K562 (cell line): ENCODE data around the gene MYO18A. TPM values are rescaled to one million over a fixed set of nuclear protein-coding genes. Genes with fewer than 3 reads are reported as not detected.
A peak's percentile ranks its signal among the peaks of the same experiment; 100 is the strongest.

Source experiments
- ARID1B ChIP-seq: fragments of 450-650 bp; IDR thresholded peaks from 2 replicates; pipeline ENCODE4 v1.6.1; 2016; ENCODE audit warnings: antibody characterized with exemption, mild to moderate bottlenecking, inconsistent platforms
- BRCA1 ChIP-seq, 2 experiments: fragments of 450-650 bp in 1 of 2; sonication (generic) in 1 of 2; formaldehyde crosslinking in 1 of 2; IDR thresholded peaks; 2 replicates each; pipeline versions ENCODE4 v1.5.0 to v1.6.1; 2017 to 2020; ENCODE audit warnings: mild to moderate bottlenecking in 1 of 2, missing genetic modification reagents in 1 of 2
- DDX20 ChIP-seq: fragments of 450-650 bp; IDR thresholded peaks from 2 replicates; pipeline ENCODE4 v1.6.1; 2016; ENCODE audit warnings: missing genetic modification characterization, low read depth, mild to moderate bottlenecking, missing compliant biosample characterization, moderate library complexity
- EZH2 ChIP-seq: IDR thresholded peaks from 2 replicates; pipeline ENCODE4 v1.6.1; 2012; ENCODE audit warnings: low read depth, mild to moderate bottlenecking, inconsistent platforms, low read length, borderline replicate concordance
- FOXA3 ChIP-seq, 2 experiments: fragments of 450-650 bp in 1 of 2; sonication (generic) in 1 of 2; formaldehyde crosslinking; IDR thresholded peaks in 1 of 2; conservative IDR thresholded peaks in 1 of 2; 2 replicates each; pipeline versions ENCODE4 v1.4.0 to v1.8.0; 2020 to 2022; ENCODE audit warnings: mild to moderate bottlenecking in 2 of 2, missing genetic modification reagents in 1 of 2
- FOXJ2 ChIP-seq: fragments of 200-800 bp; sonication (Bioruptor generic); IDR thresholded peaks from 2 replicates; pipeline ENCODE4 v1.6.1; 2016; ENCODE audit warnings: missing genetic modification characterization, missing compliant biosample characterization
- HNRNPL ChIP-seq: fragments of 200-400 bp; formaldehyde crosslinking; IDR thresholded peaks from 2 replicates; pipeline ENCODE4 v1.6.1; 2017; ENCODE audit warnings: low read depth, mild to moderate bottlenecking, low read length
- IRF2 ChIP-seq: sonication (generic); formaldehyde crosslinking; IDR thresholded peaks from 2 replicates; pipeline ENCODE4 v1.8.1; 2022; ENCODE audit warnings: mild to moderate bottlenecking, missing genetic modification reagents
- KDM5B ChIP-seq: fragments of 200-600 bp; sonication (generic); IDR thresholded peaks from 2 replicates; pipeline ENCODE4 v1.6.1; 2012; ENCODE audit warnings: low read depth, mild to moderate bottlenecking, moderate library complexity, low read length, control low read depth, inconsistent platforms; ENCODE audit not compliant: insufficient replicate concordance
- KHSRP ChIP-seq: fragments of 450-650 bp; IDR thresholded peaks from 2 replicates; pipeline ENCODE4 v1.6.1; 2017
- MCM5 ChIP-seq: fragments of 450-650 bp; IDR thresholded peaks from 2 replicates; pipeline ENCODE4 v1.6.1; 2016; ENCODE audit warnings: low read depth
- NCOA1 ChIP-seq: fragments of 450-650 bp; IDR thresholded peaks from 2 replicates; pipeline ENCODE4 v1.6.1; 2016; ENCODE audit warnings: low read depth
- RB1 ChIP-seq: fragments of 450-650 bp; IDR thresholded peaks from 2 replicates; pipeline ENCODE4 v1.6.1; 2017; ENCODE audit warnings: low read depth, mild to moderate bottlenecking
- SMARCE1 ChIP-seq: fragments of 450-650 bp; IDR thresholded peaks from 2 replicates; pipeline ENCODE4 v1.7.1; 2016; ENCODE audit warnings: mild to moderate bottlenecking
- SNRNP70 ChIP-seq: fragments of 200-400 bp; formaldehyde crosslinking; optimal IDR thresholded peaks from 2 replicates; pipeline ENCODE3; 2017; ENCODE audit warnings: low read depth, low read length
- SREBF1 ChIP-seq: fragments of 150-350 bp; IDR thresholded peaks from 2 replicates; pipeline ENCODE4 v1.6.1; 2014; ENCODE audit warnings: antibody characterized with exemption, low read depth, low read length, borderline replicate concordance
- TFAM ChIP-seq: fragments of 250-450 bp; sonication (Bioruptor Pico); conservative IDR thresholded peaks from 2 replicates; pipeline ENCODE4 v1.5.0; 2021; ENCODE audit warnings: mild to moderate bottlenecking, moderate library complexity
- ZNF57 ChIP-seq: fragments of 450-650 bp; formaldehyde crosslinking; IDR thresholded peaks from 2 replicates; pipeline ENCODE4 v1.4.0; 2020; ENCODE audit warnings: mild to moderate bottlenecking, moderate library complexity
- ZNF695 ChIP-seq: fragments of 450-650 bp; formaldehyde crosslinking; IDR thresholded peaks from 2 replicates; pipeline ENCODE4 v1.4.0; 2020; ENCODE audit warnings: mild to moderate bottlenecking, moderate library complexity
- ZNF77 ChIP-seq: fragments of 250-450 bp; sonication (Bioruptor Pico); IDR thresholded peaks from 2 replicates; pipeline ENCODE4 v1.5.0; 2020
- ZNF780A ChIP-seq: fragments of 250-450 bp; sonication (Bioruptor Pico); IDR thresholded peaks from 2 replicates; pipeline ENCODE4 v1.5.0; 2021; ENCODE audit warnings: mild to moderate bottlenecking
- ZSCAN29 ChIP-seq: fragments of 450-650 bp; IDR thresholded peaks from 2 replicates; pipeline ENCODE4 v1.6.1; 2017
- polyA plus RNA-seq, 8 experiments: library from polyadenylated mRNA; depleted of rRNA in 4 of 8; stranded (reverse) in 5 of 8; unstranded in 3 of 8; fragments of >200 nt; fragmentation: Nextera tagmentation in 2 of 8; fragmentation: Illumina TruSeq in 1 of 8; extraction: Ambion mirVana in 2 of 8; extraction: Trizol in 1 of 8; gene quantifications; 2 replicates each; pipeline versions ENCODE4 v1.2.1 to v1.2.3, GENCODE V29; 2011 to 2014; ENCODE audit warnings: inconsistent platforms in 1 of 8, missing spikeins in 1 of 8
- total RNA-seq, 7 experiments: library from RNA; depleted of rRNA in 6 of 7; stranded (reverse); fragments of >200 nt in 6 of 7; fragmentation: Illumina TruSeq in 2 of 7; extraction: Trizol in 2 of 7; gene quantifications; 2 replicates each; pipeline versions ENCODE4 v1.2.1 to v1.2.3, GENCODE V29; 2011 to 2021; ENCODE audit warnings: low replicate concordance in 1 of 7
- TF ChIP-seq, protein P1 (sequence below): fragments of 200-800 bp; sonication (Bioruptor generic); IDR thresholded peaks from 2 replicates; pipeline ENCODE4 v1.6.1; 2017; ENCODE audit warnings: missing genetic modification characterization, missing compliant biosample characterization
- TF ChIP-seq, protein P2 (sequence below): fragments of 450-650 bp; IDR thresholded peaks from 2 replicates; pipeline ENCODE4 v1.6.1; 2016
- TF ChIP-seq, protein P3 (sequence below), 2 experiments: fragments of 200-800 bp in 1 of 2; sonication (Bioruptor generic) in 1 of 2; sonication (generic) in 1 of 2; formaldehyde crosslinking in 1 of 2; IDR thresholded peaks in 1 of 2; conservative IDR thresholded peaks in 1 of 2; 2 replicates each; pipeline versions ENCODE4 v1.5.0 to v1.6.1; 2016 to 2020; ENCODE audit warnings: missing compliant biosample characterization in 1 of 2, missing genetic modification characterization in 1 of 2, missing genetic modification reagents in 1 of 2

MYO18A gene
- total and polyA plus RNA-seq, 9 of the 15 experiments (the other 6 are each of a cell fraction or from before 2014, with no cell fraction given): 2.5 to 65.4 (median 17.1) TPM

DNA sequence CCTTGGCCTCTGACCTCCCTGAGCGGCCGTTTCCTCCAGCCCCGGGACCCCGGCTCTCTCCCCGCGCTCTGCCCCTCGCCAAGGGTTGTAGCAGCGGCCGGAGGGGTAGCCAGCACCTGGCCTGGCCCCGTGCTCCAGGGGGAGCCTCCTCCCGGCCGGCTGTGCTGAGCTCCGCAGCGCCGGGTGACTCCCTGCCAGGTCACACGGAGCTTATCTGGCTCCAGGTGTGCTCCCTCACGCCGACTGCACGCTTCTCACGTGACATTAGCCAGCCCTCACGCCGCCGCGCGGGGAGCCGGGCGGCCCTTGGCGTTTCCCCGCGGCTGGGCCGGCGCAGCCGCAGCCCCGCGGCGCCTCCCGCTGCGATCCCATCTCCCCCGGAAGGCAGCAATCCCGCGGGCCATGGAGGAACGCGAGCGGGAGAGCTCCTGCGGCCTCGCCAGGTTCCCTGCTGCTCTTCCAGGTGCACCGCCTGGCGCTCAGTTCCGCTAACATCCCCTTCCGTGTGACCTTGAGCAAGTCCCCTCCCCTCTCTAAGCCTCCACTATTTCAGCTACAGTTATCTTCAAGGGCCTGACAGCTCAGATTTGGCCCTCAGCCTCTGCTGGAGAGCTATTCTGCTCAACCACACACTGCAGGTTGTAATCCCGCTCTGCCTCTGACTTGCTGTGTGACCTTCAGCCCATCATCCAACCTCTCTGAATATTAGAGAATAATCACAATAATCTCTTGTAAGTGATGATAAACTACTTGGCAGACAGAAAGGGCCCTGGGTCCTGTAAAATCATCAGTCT, 3.4 kb downstream of the MYO18A start (continued):
- TF ChIP-seq ZNF695 (no peak), SNRNP70 (no peak), FOXJ2 (tag) (no peak), SREBF1 (no peak), ZSCAN29 (no peak), BRCA1 (IDR thresholded peaks at IDR 0.05) (no peak), BRCA1 (CRISPR knock-in tag; IDR thresholded peaks at IDR 0.05) (no peak), NCOA1 (peak; percentile 43; the same call in 1 of the 2 replicates), MCM5 (no peak), RB1 (peak; percentile 76; the same call in 1 of the 2 replicates), TFAM (CRISPR knock-in tag) (no peak), KDM5B (no peak), IRF2 (CRISPR knock-in tag) (no peak), ZNF77 (CRISPR knock-in tag) (no peak), ARID1B (peak; percentile 64; the same call in 1 of the 2 replicates), KHSRP (no peak), FOXA3 (CRISPR knock-in tag; conservative IDR thresholded peaks at IDR 0.05 in 1 of 2, IDR thresholded peaks at IDR 0.05 in 1 of 2) (no peak), ZNF57 (CRISPR knock-in tag) (no peak), ZNF780A (CRISPR knock-in tag) (no peak), DDX20 (no peak), HNRNPL (no peak), SMARCE1 (0 out of 2 replicates have a peak, but pooled peaks have one; percentile 10), EZH2 (no peak)
- TF ChIP-seq, protein P1, sequence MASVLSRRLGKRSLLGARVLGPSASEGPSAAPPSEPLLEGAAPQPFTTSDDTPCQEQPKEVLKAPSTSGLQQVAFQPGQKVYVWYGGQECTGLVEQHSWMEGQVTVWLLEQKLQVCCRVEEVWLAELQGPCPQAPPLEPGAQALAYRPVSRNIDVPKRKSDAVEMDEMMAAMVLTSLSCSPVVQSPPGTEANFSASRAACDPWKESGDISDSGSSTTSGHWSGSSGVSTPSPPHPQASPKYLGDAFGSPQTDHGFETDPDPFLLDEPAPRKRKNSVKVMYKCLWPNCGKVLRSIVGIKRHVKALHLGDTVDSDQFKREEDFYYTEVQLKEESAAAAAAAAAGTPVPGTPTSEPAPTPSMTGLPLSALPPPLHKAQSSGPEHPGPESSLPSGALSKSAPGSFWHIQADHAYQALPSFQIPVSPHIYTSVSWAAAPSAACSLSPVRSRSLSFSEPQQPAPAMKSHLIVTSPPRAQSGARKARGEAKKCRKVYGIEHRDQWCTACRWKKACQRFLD (CRISPR knock-in tag): no peak; the same call in 1 of the 2 replicates
- TF ChIP-seq, protein P2, sequence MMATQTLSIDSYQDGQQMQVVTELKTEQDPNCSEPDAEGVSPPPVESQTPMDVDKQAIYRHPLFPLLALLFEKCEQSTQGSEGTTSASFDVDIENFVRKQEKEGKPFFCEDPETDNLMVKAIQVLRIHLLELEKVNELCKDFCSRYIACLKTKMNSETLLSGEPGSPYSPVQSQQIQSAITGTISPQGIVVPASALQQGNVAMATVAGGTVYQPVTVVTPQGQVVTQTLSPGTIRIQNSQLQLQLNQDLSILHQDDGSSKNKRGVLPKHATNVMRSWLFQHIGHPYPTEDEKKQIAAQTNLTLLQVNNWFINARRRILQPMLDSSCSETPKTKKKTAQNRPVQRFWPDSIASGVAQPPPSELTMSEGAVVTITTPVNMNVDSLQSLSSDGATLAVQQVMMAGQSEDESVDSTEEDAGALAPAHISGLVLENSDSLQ: peak; percentile 73
- TF ChIP-seq, protein P3, sequence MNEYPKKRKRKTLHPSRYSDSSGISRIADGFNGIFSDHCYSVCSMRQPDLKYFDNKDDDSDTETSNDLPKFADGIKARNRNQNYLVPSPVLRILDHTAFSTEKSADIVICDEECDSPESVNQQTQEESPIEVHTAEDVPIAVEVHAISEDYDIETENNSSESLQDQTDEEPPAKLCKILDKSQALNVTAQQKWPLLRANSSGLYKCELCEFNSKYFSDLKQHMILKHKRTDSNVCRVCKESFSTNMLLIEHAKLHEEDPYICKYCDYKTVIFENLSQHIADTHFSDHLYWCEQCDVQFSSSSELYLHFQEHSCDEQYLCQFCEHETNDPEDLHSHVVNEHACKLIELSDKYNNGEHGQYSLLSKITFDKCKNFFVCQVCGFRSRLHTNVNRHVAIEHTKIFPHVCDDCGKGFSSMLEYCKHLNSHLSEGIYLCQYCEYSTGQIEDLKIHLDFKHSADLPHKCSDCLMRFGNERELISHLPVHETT (CRISPR knock-in tag; conservative IDR thresholded peaks at IDR 0.05 in 1 of 2, IDR thresholded peaks at IDR 0.05 in 1 of 2): no peak
